Right lobe of liver (tissue), 4 donors: Measurements from ENCODE around the gene MCM7.
A peak's percentile ranks its signal among the peaks of the same experiment; 100 is the strongest.

ENCODE experiments used
- POLR2A ChIP-seq: fragments of 450-650 bp; IDR thresholded peaks from one replicate; pipeline ENCODE4 v1.6.1; 2017; ENCODE audit warnings: antibody characterized with exemption, mild to moderate bottlenecking
- TF ChIP-seq, protein P1 (sequence below), 4 donors: fragments of 200-600 bp in 3 of 4; fragments of 450-650 bp in 1 of 4; IDR thresholded peaks; one replicate each; pipeline versions ENCODE4 v1.5.1 to v1.8.0; 2016 to 2022; ENCODE audit warnings: antibody characterized with exemption in 4 of 4, mild to moderate bottlenecking in 2 of 4
- donor health status: DM: no; HTN: no; CAD: no.
- donor health status: DM: no; HTN: no; CAD: no.
- donor health status: DM: no; HTN: yes; CAD: no.

- TF ChIP-seq, protein P1, sequence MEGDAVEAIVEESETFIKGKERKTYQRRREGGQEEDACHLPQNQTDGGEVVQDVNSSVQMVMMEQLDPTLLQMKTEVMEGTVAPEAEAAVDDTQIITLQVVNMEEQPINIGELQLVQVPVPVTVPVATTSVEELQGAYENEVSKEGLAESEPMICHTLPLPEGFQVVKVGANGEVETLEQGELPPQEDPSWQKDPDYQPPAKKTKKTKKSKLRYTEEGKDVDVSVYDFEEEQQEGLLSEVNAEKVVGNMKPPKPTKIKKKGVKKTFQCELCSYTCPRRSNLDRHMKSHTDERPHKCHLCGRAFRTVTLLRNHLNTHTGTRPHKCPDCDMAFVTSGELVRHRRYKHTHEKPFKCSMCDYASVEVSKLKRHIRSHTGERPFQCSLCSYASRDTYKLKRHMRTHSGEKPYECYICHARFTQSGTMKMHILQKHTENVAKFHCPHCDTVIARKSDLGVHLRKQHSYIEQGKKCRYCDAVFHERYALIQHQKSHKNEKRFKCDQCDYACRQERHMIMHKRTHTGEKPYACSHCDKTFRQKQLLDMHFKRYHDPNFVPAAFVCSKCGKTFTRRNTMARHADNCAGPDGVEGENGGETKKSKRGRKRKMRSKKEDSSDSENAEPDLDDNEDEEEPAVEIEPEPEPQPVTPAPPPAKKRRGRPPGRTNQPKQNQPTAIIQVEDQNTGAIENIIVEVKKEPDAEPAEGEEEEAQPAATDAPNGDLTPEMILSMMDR (IDR thresholded peaks at IDR 0.05): no peak
- TF ChIP-seq POLR2A: peak; percentile 13
Observed at GRCh38 chr7:100101016-100101862, at the start of gene MCM7, which contains the start of gene AP4M1.
